ENCODE measurements around the gene AUTS2.

Gene AUTS2

GRCh38 chr7:70383066-70383782, 784.9 kb downstream of the AUTS2 start:
- Histone ChIP-seq H3K9me3 (ENCODE audit: low read length) (no peaks in the 10 kb centered on the region), H3K4me3 (ENCODE audit: low read depth, low read length, poor library complexity, severe bottlenecking) (no peak overlapping the region), H4K20me1 (ENCODE audit: insufficient read depth, low read length) (no peaks in the 10 kb centered on the region), H2AFZ (ENCODE audit: low read length) (no peak overlapping the region), H3K9me2 (ENCODE audit: low read depth, low read length) (no peaks in the 10 kb centered on the region), H3K4me2 (ENCODE audit: low read length) (no peak overlapping the region), H3K36me3 (ENCODE audit: insufficient read depth, low read length) (no peaks in the 10 kb centered on the region), H3K27ac (ENCODE audit: low read depth, low read length, poor library complexity, severe bottlenecking) (no peak overlapping the region), H3K4me1 (ENCODE audit: insufficient read depth, low read length, severe bottlenecking) (no peaks in the 10 kb centered on the region), H3F3A (ENCODE audit: insufficient read depth, low read length) (no peaks in the 10 kb centered on the region), H3K79me2 (ENCODE audit: insufficient read depth, low read length) (no peaks in the 10 kb centered on the region), H3K27me3 (ENCODE audit: insufficient read depth, low read length) (no peaks in the 10 kb centered on the region), H3K9ac (ENCODE audit: low read length) (no peak overlapping the region)
- TF ChIP-seq EZH2 (IDR thresholded peaks at IDR 0.05; ENCODE audit: borderline replicate concordance, low read length) = no peak
- no peak for TF ChIP-seq CTCF (IDR thresholded peaks at IDR 0.05; ENCODE audit: low read length)

DNA sequence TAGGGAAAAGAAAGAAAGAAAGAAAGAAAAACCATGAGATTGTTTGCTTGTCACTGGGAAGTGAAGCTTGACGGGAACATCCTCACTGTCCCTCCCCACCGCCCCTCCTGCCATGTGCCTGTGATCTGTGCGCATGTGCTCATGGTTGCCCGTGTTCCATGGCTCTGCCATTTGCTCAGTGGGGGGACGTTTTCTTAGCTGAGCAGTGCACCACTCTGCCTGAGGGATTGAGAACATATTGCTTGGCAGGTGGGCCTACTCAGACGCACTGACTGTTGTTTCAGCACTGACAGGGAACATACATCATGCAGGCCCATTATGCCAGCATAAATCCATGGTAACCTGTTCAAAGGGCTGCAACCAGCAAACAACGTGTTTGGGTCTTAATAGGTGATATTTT, 785.7 kb downstream of the AUTS2 start:
- Histone ChIP-seq H3K4me3 (ENCODE audit: low read depth, low read length, poor library complexity, severe bottlenecking) (no peak overlapping the region), H3F3A (ENCODE audit: insufficient read depth, low read length) (no peaks in the 10 kb centered on the region), H3K4me1 (ENCODE audit: insufficient read depth, low read length, severe bottlenecking) (no peaks in the 10 kb centered on the region), H3K27me3 (ENCODE audit: insufficient read depth, low read length) (no peaks in the 10 kb centered on the region), H3K27ac (ENCODE audit: low read depth, low read length, poor library complexity, severe bottlenecking) (no peak overlapping the region), H3K36me3 (ENCODE audit: insufficient read depth, low read length) (no peaks in the 10 kb centered on the region), H3K79me2 (ENCODE audit: insufficient read depth, low read length) (no peaks in the 10 kb centered on the region), H3K9me3 (ENCODE audit: low read length) (no peaks in the 10 kb centered on the region), H4K20me1 (ENCODE audit: insufficient read depth, low read length) (no peaks in the 10 kb centered on the region), H3K9me2 (ENCODE audit: low read depth, low read length) (no peaks in the 10 kb centered on the region), H2AFZ (ENCODE audit: low read length) (no peak overlapping the region), H3K9ac (ENCODE audit: low read length) (no peak overlapping the region), H3K4me2 (ENCODE audit: low read length) (no peak overlapping the region)
- TF ChIP-seq EZH2 (IDR thresholded peaks at IDR 0.05; ENCODE audit: borderline replicate concordance, low read length) (no peak), CTCF (IDR thresholded peaks at IDR 0.05; ENCODE audit: low read length) (no peak)

DNA sequence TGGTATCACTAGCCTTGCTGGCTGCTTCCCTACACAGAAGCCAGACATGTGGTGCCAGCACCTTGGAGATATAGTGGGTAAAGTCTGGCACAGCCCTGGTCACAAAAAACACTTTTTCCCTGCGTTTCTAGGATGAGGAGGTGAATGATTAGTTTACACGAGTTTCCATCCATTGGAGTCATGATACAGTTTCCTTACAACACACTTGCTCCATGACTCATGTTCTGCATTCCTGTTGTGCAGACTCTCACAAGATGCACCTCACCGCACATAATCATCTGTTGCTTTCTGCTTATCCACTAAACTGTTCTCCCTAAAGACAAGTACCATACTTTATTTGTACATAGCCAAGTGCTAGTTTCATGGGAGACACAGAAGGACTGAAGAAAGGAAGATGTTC, 786.6 kb downstream of the AUTS2 start:
- TF ChIP-seq EZH2 (IDR thresholded peaks at IDR 0.05; ENCODE audit: borderline replicate concordance, low read length) = no peak
- no peak for TF ChIP-seq CTCF (IDR thresholded peaks at IDR 0.05; ENCODE audit: low read length)
- no peak overlapping the region for H3K9ac ChIP-seq (ENCODE audit: low read length)
- no peaks in the 10 kb centered on the region for H4K20me1 ChIP-seq (ENCODE audit: insufficient read depth, low read length)
- H2AFZ ChIP-seq (ENCODE audit: low read length) = no peak overlapping the region
- no peaks in the 10 kb centered on the region for H3K9me3 ChIP-seq (ENCODE audit: low read length)
- H3F3A ChIP-seq (ENCODE audit: insufficient read depth, low read length) = no peaks in the 10 kb centered on the region
- no peaks in the 10 kb centered on the region for H3K27me3 ChIP-seq (ENCODE audit: insufficient read depth, low read length)
- H3K27ac ChIP-seq (ENCODE audit: low read depth, low read length, poor library complexity, severe bottlenecking) = no peak overlapping the region
- peaks cover 3% of the 10 kb centered on the region; the same call in 1 of the 2 replicates for H3K36me3 ChIP-seq (ENCODE audit: insufficient read depth, low read length)
- H3K79me2 ChIP-seq (ENCODE audit: insufficient read depth, low read length) = no peaks in the 10 kb centered on the region
- H3K4me2 ChIP-seq (ENCODE audit: low read length) = no peak overlapping the region
- H3K4me1 ChIP-seq (ENCODE audit: insufficient read depth, low read length, severe bottlenecking) = no peaks in the 10 kb centered on the region
- H3K4me3 ChIP-seq (ENCODE audit: low read depth, low read length, poor library complexity, severe bottlenecking) = no peak overlapping the region
- no peaks in the 10 kb centered on the region for H3K9me2 ChIP-seq (ENCODE audit: low read depth, low read length)

All from OCI-LY1 (cell line).